GM12878 (cell line): Measurements from ENCODE around the gene RAD51B. TPM values are rescaled to one million over a fixed set of nuclear protein-coding genes. Genes with fewer than 3 reads are reported as not detected.

Experiments
- ATAC-seq: fragments of 200-7000 bp; cut with Tn5 transposase; 3 replicates; pipeline ENCODE4 v1.9.1; 2020; ENCODE audit warnings: mild to moderate bottlenecking, moderate library complexity
- BruUV-seq: library from RNA; stranded (reverse); fragments of 400-500 nt; replicated peaks from 2 replicates; lab custom pipeline; 2021; lab: Mats Ljungman, UMichigan
- CTCF ChIA-PET: fragments of 300-600 bp; sonication (Branson Sonifier 250); formaldehyde crosslinking; extraction: SDS; loops from one replicate; lab custom pipeline; 2021; ENCODE audit warnings: inconsistent platforms; lab: Yijun Ruan, JAX
- POLR2A ChIA-PET: fragments of 350-600 bp; formaldehyde crosslinking; extraction: SDS; loops from one replicate; lab custom pipeline; 2021; ENCODE audit warnings: inconsistent platforms; lab: Charles Lee
- RAD21 ChIA-PET: fragments of 300-600 bp; sonication (Branson Sonifier 250); formaldehyde crosslinking; loops from one replicate; lab custom pipeline; 2023; ENCODE audit warnings: antibody characterized with exemption; ENCODE audit not compliant: unreplicated experiment; lab: Charles Lee
- SMC1A ChIA-PET: fragments of 300-600 bp; sonication (Branson Sonifier 250); formaldehyde crosslinking; loops from one replicate; lab custom pipeline; 2023; ENCODE audit not compliant: unreplicated experiment, uncharacterized antibody; lab: Charles Lee
- DNase-seq: peaks from one replicate; pipeline ENCODE4 v3.0.0-alpha.2; 2011; ENCODE audit warnings: low read depth, low spot score
- FAIRE-seq: peaks from 3 replicates; lab custom pipeline; 2011; peaks lifted over from hg19 to GRCh38; lab: Jason Lieb, UNC
- H2AFZ ChIP-seq: 2 replicates; pipeline ENCODE4 v1.6.0; 2011; ENCODE audit warnings: low read depth, low read length, control low read depth; ENCODE audit not compliant: control insufficient read depth
- H3K27ac ChIP-seq: 2 replicates; pipeline ENCODE4 v1.5.1; 2011; ENCODE audit warnings: control low read depth; ENCODE audit not compliant: control insufficient read depth, insufficient read depth
- H3K27me3 ChIP-seq, 2 experiments: replicated peaks in 1 of 2; 2 replicates each; pipeline versions ENCODE4 v1.6.0 to v1.6.1; 2011; ENCODE audit warnings: low read length in 1 of 2; ENCODE audit not compliant: control insufficient read depth in 2 of 2, insufficient read depth in 2 of 2
- H3K36me3 ChIP-seq, 2 experiments: 2 replicates each; pipeline ENCODE4 v1.5.1; 2011; ENCODE audit warnings: low read length in 1 of 2; ENCODE audit not compliant: control insufficient read depth in 2 of 2, insufficient read depth in 2 of 2
- H3K4me1 ChIP-seq: 2 replicates; pipeline ENCODE4 v1.6.1; 2011; ENCODE audit warnings: mild to moderate bottlenecking, low read length, moderate library complexity, mixed read lengths; ENCODE audit not compliant: control insufficient read depth, insufficient read depth
- H3K4me2 ChIP-seq: 2 replicates; pipeline ENCODE4 v1.6.0; 2011; ENCODE audit warnings: control low read depth; ENCODE audit not compliant: control insufficient read depth, insufficient read depth
- H3K4me3 ChIP-seq: fragments of 200-600 bp; sonication (generic); 2 replicates; pipeline ENCODE4 v1.5.1; 2016
- H3K79me2 ChIP-seq: 2 replicates; pipeline ENCODE4 v1.6.0; 2011; ENCODE audit warnings: low read length; ENCODE audit not compliant: control insufficient read depth, insufficient read depth
- H3K9ac ChIP-seq: 2 replicates; pipeline ENCODE4 v1.8.0; 2011; ENCODE audit warnings: low read length, control low read depth, mixed read lengths; ENCODE audit not compliant: control insufficient read depth, insufficient read depth
- H3K9me3 ChIP-seq: replicated peaks from 3 replicates; pipeline ENCODE4 v1.5.1; 2011; ENCODE audit warnings: mild to moderate bottlenecking, low read length; ENCODE audit not compliant: control insufficient read depth, insufficient read depth
- H4K20me1 ChIP-seq: 2 replicates; pipeline ENCODE4 v1.6.0; 2011; ENCODE audit not compliant: control insufficient read depth, insufficient read depth
- CEBPZ ChIP-seq: fragments of 150-350 bp; IDR thresholded peaks from 2 replicates; pipeline ENCODE4 v1.6.1; 2016; ENCODE audit warnings: low read depth, low read length
- HDAC6 ChIP-seq: fragments of 200-600 bp; sonication (generic); IDR thresholded peaks from one replicate; pipeline ENCODE4 v1.8.0; 2017; ENCODE audit warnings: antibody characterized with exemption; ENCODE audit not compliant: unreplicated experiment
- JUNB ChIP-seq: IDR thresholded peaks from 2 replicates; pipeline ENCODE4 v1.6.1; 2016; ENCODE audit warnings: antibody characterized with exemption, mild to moderate bottlenecking
- JUND ChIP-seq: IDR thresholded peaks from 2 replicates; pipeline ENCODE4 v1.6.1; 2012; ENCODE audit warnings: low read depth, mild to moderate bottlenecking, low read length, improper control_type of control experiment, moderate library complexity
- MAX ChIP-seq: IDR thresholded peaks from 2 replicates; pipeline ENCODE4 v1.6.1; 2012; ENCODE audit warnings: low read depth, low read length, improper control_type of control experiment
- NFYB ChIP-seq: IDR thresholded peaks from 2 replicates; pipeline ENCODE4 v1.6.1; 2011; ENCODE audit warnings: low read depth, mild to moderate bottlenecking, low read length, improper control_type of control experiment, moderate library complexity; ENCODE audit not compliant: insufficient read depth
- RAD21 ChIP-seq: IDR thresholded peaks from 2 replicates; pipeline ENCODE4 v1.6.1; 2011; ENCODE audit warnings: mild to moderate bottlenecking, low read depth, low read length, moderate library complexity; ENCODE audit not compliant: insufficient read depth
- SREBF2 ChIP-seq: IDR thresholded peaks from 2 replicates; pipeline ENCODE4 v1.6.1; 2012; ENCODE audit warnings: mild to moderate bottlenecking, low read length
- USF2 ChIP-seq: IDR thresholded peaks from 2 replicates; pipeline ENCODE4 v1.6.1; 2011; ENCODE audit warnings: low read depth, low read length, improper control_type of control experiment, borderline replicate concordance
- YBX1 ChIP-seq: fragments of 450-650 bp; IDR thresholded peaks from 2 replicates; pipeline ENCODE4 v1.6.1; 2016; ENCODE audit warnings: antibody characterized with exemption
- WGBS: methylation state at CpG from one replicate; pipeline ENCODE4 v1.1.6; 2016; ENCODE audit warnings: low lambda C conversion rate; ENCODE audit not compliant: insufficient replicate concordance, insufficient coverage; ENCODE audit errors: missing lambda C conversion rate; 5-methylcytosine and 5-hydroxymethylcytosine counted together
- in situ Hi-C: fragments of 300-500 bp; cut with MboI; formaldehyde crosslinking; loops from 9 replicates; pipeline ENCODE4 v1.14.3; 2018; ENCODE audit warnings: mixed read lengths
- intact Hi-C: fragments of 100-400 bp; cut with micrococcal nuclease; formaldehyde crosslinking; loops from one replicate; pipeline ENCODE4 v1.14.2; 2022; ENCODE audit not compliant: unreplicated experiment
- polyA plus RNA-seq, 11 experiments: library from polyadenylated mRNA; depleted of rRNA in 4 of 11; unstranded in 6 of 11; stranded (reverse) in 5 of 11; fragments of >200 nt; fragmentation: Nextera tagmentation in 4 of 11; fragmentation: Illumina TruSeq in 1 of 11; extraction: Ambion mirVana in 4 of 11; extraction: Trizol in 1 of 11; gene quantifications; 1 replicate in 1 of 11; 2 replicates in 10 of 11; pipeline versions ENCODE4 v1.2.1 to v1.2.3, GENCODE V29; 2011 to 2016; ENCODE audit warnings: inconsistent platforms in 2 of 11, missing spikeins in 2 of 11, low read depth in 1 of 11
- total RNA-seq, 4 experiments: library from RNA; depleted of rRNA in 3 of 4; stranded (reverse); fragments of >200 nt in 3 of 4; fragmentation: Illumina TruSeq in 1 of 4; extraction: Trizol in 1 of 4; gene quantifications; 2 replicates each; pipeline versions ENCODE4 v1.2.1 to v1.2.3, GENCODE V29; 2013 to 2021

RAD51B gene
- total and polyA plus RNA-seq, 10 of the 15 experiments (the other 5 are each of a cell fraction or from before 2014, with no cell fraction given): 9.8 to 26.8 (median 21.3) TPM

GRCh38 chr14:68688872-68689371, 869.3 kb downstream of the RAD51B start:
- H4K20me1 ChIP-seq: no peaks in the 10 kb centered on the region
- ChIA-PET SMC1A (interaction anchor here (1.3 to 1.6 kb wide), 2 partner anchors 53 to 98 kb away, joined by 3 to 4 read pairs; no protein-coding TSS in a partner anchor), CTCF (interaction anchor here (0.6 to 1.0 kb wide), 3 partner anchors 25 to 437 kb away, joined by 3 read pairs; no protein-coding TSS in a partner anchor), POLR2A (no interaction called here), RAD21 (no interaction called here)
- H3K4me1 ChIP-seq: peaks cover 34% of the 10 kb centered on the region
- TF ChIP-seq YBX1 (no peak), RAD21 (peak; percentile 33; the same call in 1 of the 2 replicates)
- no peak overlapping the region for H3K9ac ChIP-seq
- H3K36me3 ChIP-seq: no peaks in the 10 kb centered on the region
- H2AFZ ChIP-seq: no peak overlapping the region
- H3K4me3 ChIP-seq: no peak overlapping the region
- H3K27me3 ChIP-seq: no peaks in the 10 kb centered on the region
- ATAC-seq (no peak), FAIRE-seq (no peak), DNase-seq (no peak)
- H3K27ac ChIP-seq: no peak overlapping the region
- H3K9me3 ChIP-seq: no peaks in the 10 kb centered on the region
- 39% methylated on average over 9 of the region's 9 CpGs for WGBS
- no peaks in the 10 kb centered on the region for H3K79me2 ChIP-seq
- in situ Hi-C loops (loop anchor here (10.0 kb wide), 1 partner anchor 434 kb away; no protein-coding TSS in a partner anchor), intact Hi-C loops (loop anchor here (10.0 kb wide), 2 partner anchors 174 to 404 kb away; no protein-coding TSS in a partner anchor)
- BruUV-seq: no TSS peak
- H3K4me2 ChIP-seq: peak overlapping the region; percentile 33

GRCh38 chr14:68689511-68689910, 869.9 kb downstream of the RAD51B start:
- ChIA-PET CTCF (interaction anchor here (1.0 kb wide), 1 partner anchor 437 kb away, joined by 3 read pairs; no protein-coding TSS in a partner anchor), POLR2A (no interaction called here)

More at GRCh38 chr14:68689511-68689910, 869.9 kb downstream of the RAD51B start:
- WGBS: 30% methylated on average over 5 of the region's 5 CpGs
- H3K27me3 ChIP-seq: no peaks in the 10 kb centered on the region
- no peaks in the 10 kb centered on the region for H3K36me3 ChIP-seq
- DNase-seq (no peak), FAIRE-seq (no peak), ATAC-seq (no peak)
- no peak overlapping the region for H3K27ac ChIP-seq
- no peaks in the 10 kb centered on the region for H3K79me2 ChIP-seq
- H3K4me1 ChIP-seq: peaks cover 31% of the 10 kb centered on the region
- H3K4me2 ChIP-seq: no peak overlapping the region
- TF ChIP-seq JUND (no peak), USF2 (no peak), HDAC6 (no peak), NFYB (no peak), MAX (no peak), JUNB (no peak), SREBF2 (no peak), CEBPZ (no peak)
- RAD21 ChIA-PET: no interaction called here
- in situ Hi-C loops (loop anchor here (10.0 kb wide), 1 partner anchor 435 kb away; no protein-coding TSS in a partner anchor), intact Hi-C loops (loop anchor here (10.0 kb wide), 2 partner anchors 175 to 405 kb away; no protein-coding TSS in a partner anchor)
- no peaks in the 10 kb centered on the region for H3K9me3 ChIP-seq
- SMC1A ChIA-PET: interaction anchor here (1.6 kb wide), 1 partner anchor 98 kb away, joined by 4 read pairs; no protein-coding TSS in a partner anchor
- H3K4me3 ChIP-seq: no peak overlapping the region
- no peak overlapping the region for H3K9ac ChIP-seq
- no TSS peak for BruUV-seq
- no peaks in the 10 kb centered on the region for H4K20me1 ChIP-seq
- H2AFZ ChIP-seq: no peak overlapping the region
